ENCODE measurements around the gene DUSP10. TPM values are rescaled to one million over a fixed set of nuclear protein-coding genes. Genes with fewer than 3 reads are reported as not detected.

The DUSP10 gene
- total RNA-seq, 1 experiment from 2014 or later: 1.7 TPM

DNA sequence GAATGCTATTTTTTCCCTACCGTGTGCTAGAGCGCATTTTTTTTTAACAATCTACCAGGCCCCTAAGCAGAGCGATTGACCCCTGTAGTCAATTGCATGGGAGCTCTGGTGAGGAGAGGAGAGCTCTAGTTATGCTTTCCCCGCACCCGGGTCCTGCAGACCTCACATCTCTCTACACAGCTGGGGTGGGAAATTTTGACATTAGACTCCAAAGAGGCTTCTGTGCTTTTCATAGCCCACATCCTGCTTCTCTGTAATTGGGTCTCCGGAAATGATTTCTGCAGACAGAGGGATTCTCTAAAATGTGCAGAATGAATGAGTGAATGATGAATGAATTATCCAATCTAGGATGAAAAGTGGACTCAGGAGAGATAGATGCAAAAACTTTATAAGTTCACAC is 41.5 kb upstream of the DUSP10 start:
- Histone ChIP-seq H4K20me1 (ENCODE audit: insufficient read depth) (no peaks in the 10 kb centered on the region), H3K9me2 (ENCODE audit: insufficient read depth) (no peaks in the 10 kb centered on the region), H2AFZ (ENCODE audit: low read depth, low read length, poor library complexity, severe bottlenecking) (no peak overlapping the region), H3K4me2 (ENCODE audit: low read length) (no peak overlapping the region), H3K4me3 (replicated peaks in 1 of 2; ENCODE audit: low read depth in 1 of 2, low read length in 2 of 2) (no peak overlapping the region), H3K79me2 (ENCODE audit: insufficient read depth, low read length) (no peaks in the 10 kb centered on the region), H3K9me3 (ENCODE audit: control insufficient read depth in 1 of 2, insufficient read depth in 1 of 2, low read depth in 1 of 2, low read length in 2 of 2) (no peaks in the 10 kb centered on the region), H3K4me1 (ENCODE audit: control insufficient read depth in 1 of 2, insufficient read depth in 2 of 2, low read length in 2 of 2) (no peaks in the 10 kb centered on the region), H3K27me3 (ENCODE audit: insufficient read depth, low read length) (no peaks in the 10 kb centered on the region), H3K27ac (ENCODE audit: low read depth, low read length) (no peak overlapping the region), H3K36me3 (ENCODE audit: control insufficient read depth in 1 of 2, insufficient read depth in 2 of 2, low read length in 2 of 2) (no peaks in the 10 kb centered on the region), H3K9ac (ENCODE audit: low read length) (no peak overlapping the region)
- intact Hi-C loops (cut with micrococcal nuclease): no loop called here
- no peak for ATAC-seq
- ChIA-PET RAD21 (ENCODE audit: low non-redundant PET in 1 of 2, low total read pairs in 2 of 2, uncharacterized antibody in 2 of 2, unreplicated experiment in 2 of 2) (no interaction called here), POLR2A (no interaction called here), CTCF (no interaction called here)
- BruUV-seq (replicated peaks): no TSS peak
- no peak for DNase-seq (ENCODE audit: low read depth, low spot score)
- TF ChIP-seq ELF1 (IDR thresholded peaks at IDR 0.05; ENCODE audit: borderline replicate concordance, low read depth) (no peak), TCF7L2 (IDR thresholded peaks at IDR 0.05; ENCODE audit: borderline replicate concordance, extremely low read depth, insufficient read depth, insufficient read length) (no peak), CBX3 (IDR thresholded peaks at IDR 0.05; ENCODE audit: low read depth) (no peak), SP1 (IDR thresholded peaks at IDR 0.05; ENCODE audit: low read depth) (no peak), ZFX (IDR thresholded peaks at IDR 0.05) (no peak), ZNF274 (IDR thresholded peaks at IDR 0.05; ENCODE audit: low read depth, low read length) (no peak), YY1 (IDR thresholded peaks at IDR 0.05; ENCODE audit: extremely low read depth, insufficient replicate concordance, low read depth, low read length) (no peak)
- TF ChIP-seq, protein P1, sequence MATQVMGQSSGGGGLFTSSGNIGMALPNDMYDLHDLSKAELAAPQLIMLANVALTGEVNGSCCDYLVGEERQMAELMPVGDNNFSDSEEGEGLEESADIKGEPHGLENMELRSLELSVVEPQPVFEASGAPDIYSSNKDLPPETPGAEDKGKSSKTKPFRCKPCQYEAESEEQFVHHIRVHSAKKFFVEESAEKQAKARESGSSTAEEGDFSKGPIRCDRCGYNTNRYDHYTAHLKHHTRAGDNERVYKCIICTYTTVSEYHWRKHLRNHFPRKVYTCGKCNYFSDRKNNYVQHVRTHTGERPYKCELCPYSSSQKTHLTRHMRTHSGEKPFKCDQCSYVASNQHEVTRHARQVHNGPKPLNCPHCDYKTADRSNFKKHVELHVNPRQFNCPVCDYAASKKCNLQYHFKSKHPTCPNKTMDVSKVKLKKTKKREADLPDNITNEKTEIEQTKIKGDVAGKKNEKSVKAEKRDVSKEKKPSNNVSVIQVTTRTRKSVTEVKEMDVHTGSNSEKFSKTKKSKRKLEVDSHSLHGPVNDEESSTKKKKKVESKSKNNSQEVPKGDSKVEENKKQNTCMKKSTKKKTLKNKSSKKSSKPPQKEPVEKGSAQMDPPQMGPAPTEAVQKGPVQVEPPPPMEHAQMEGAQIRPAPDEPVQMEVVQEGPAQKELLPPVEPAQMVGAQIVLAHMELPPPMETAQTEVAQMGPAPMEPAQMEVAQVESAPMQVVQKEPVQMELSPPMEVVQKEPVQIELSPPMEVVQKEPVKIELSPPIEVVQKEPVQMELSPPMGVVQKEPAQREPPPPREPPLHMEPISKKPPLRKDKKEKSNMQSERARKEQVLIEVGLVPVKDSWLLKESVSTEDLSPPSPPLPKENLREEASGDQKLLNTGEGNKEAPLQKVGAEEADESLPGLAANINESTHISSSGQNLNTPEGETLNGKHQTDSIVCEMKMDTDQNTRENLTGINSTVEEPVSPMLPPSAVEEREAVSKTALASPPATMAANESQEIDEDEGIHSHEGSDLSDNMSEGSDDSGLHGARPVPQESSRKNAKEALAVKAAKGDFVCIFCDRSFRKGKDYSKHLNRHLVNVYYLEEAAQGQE (IDR thresholded peaks at IDR 0.05; ENCODE audit: low read depth): no peak
- TF ChIP-seq, protein P2, sequence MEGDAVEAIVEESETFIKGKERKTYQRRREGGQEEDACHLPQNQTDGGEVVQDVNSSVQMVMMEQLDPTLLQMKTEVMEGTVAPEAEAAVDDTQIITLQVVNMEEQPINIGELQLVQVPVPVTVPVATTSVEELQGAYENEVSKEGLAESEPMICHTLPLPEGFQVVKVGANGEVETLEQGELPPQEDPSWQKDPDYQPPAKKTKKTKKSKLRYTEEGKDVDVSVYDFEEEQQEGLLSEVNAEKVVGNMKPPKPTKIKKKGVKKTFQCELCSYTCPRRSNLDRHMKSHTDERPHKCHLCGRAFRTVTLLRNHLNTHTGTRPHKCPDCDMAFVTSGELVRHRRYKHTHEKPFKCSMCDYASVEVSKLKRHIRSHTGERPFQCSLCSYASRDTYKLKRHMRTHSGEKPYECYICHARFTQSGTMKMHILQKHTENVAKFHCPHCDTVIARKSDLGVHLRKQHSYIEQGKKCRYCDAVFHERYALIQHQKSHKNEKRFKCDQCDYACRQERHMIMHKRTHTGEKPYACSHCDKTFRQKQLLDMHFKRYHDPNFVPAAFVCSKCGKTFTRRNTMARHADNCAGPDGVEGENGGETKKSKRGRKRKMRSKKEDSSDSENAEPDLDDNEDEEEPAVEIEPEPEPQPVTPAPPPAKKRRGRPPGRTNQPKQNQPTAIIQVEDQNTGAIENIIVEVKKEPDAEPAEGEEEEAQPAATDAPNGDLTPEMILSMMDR (IDR thresholded peaks at IDR 0.05 in 2 of 3, conservative IDR thresholded peaks at IDR 0.05 in 1 of 3; ENCODE audit: borderline replicate concordance in 1 of 3, insufficient read depth in 1 of 3, low read depth in 2 of 3, low read length in 2 of 3): no peak
- TF ChIP-seq, protein P3, sequence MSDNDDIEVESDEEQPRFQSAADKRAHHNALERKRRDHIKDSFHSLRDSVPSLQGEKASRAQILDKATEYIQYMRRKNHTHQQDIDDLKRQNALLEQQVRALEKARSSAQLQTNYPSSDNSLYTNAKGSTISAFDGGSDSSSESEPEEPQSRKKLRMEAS (IDR thresholded peaks at IDR 0.05): no peak

Data from HCT116 (cell line).